Body of pancreas (tissue), 4 donors: Measurements from ENCODE around the gene NOL4L. TPM values are rescaled to one million over a fixed set of nuclear protein-coding genes. Genes with fewer than 3 reads are reported as not detected.

Source experiments
- ATAC-seq: fragments of 150-250 bp; one replicate; pipeline ENCODE4 v1.9.1; 2016
- DNase-seq, 4 donors: peaks; one replicate each; pipeline ENCODE4 v3.0.0-alpha.2; 2019
- H3K27ac ChIP-seq, 4 donors: fragments of 200-600 bp; sonication (generic); 1 replicate in 3 of 4; 2 replicates in 1 of 4; pipeline versions ENCODE4 v1.5.1 to v1.6.1; 2016 to 2019; ENCODE audit warnings: mild to moderate bottlenecking in 1 of 4, mixed read lengths in 1 of 4, moderate library complexity in 1 of 4
- H3K27me3 ChIP-seq, 2 donors: fragments of 200-600 bp; sonication (generic); one replicate each; pipeline ENCODE4 v1.6.0; 2016; ENCODE audit warnings: mild to moderate bottlenecking in 1 of 2
- H3K36me3 ChIP-seq, 2 donors: fragments of 200-600 bp; sonication (generic); replicated peaks in 1 of 2; 2 replicates each; pipeline ENCODE4 v1.5.1; 2016; ENCODE audit warnings: low read depth in 2 of 2; ENCODE audit not compliant: insufficient read depth in 1 of 2
- H3K4me1 ChIP-seq: fragments of 200-600 bp; sonication (generic); one replicate; pipeline ENCODE4 v1.6.0; 2016
- H3K4me3 ChIP-seq, 2 donors: fragments of 200-600 bp; sonication (generic); 1 replicate in 1 of 2; 2 replicates in 1 of 2; pipeline ENCODE4 v1.5.1; 2016 to 2019
- H3K9me3 ChIP-seq, 3 donors: fragments of 200-600 bp; sonication (generic); 1 replicate in 2 of 3; 2 replicates in 1 of 3; pipeline ENCODE4 v1.5.1; 2016
- CTCF ChIP-seq, 7 experiments: fragments of 450-650 bp in 4 of 7; fragments of 200-600 bp in 3 of 7; sonication (generic) in 3 of 7; IDR thresholded peaks; one replicate each; pipeline ENCODE4 v1.5.1; 2016 to 2019; ENCODE audit warnings: antibody characterized with exemption in 7 of 7
- POLR2A ChIP-seq, 3 donors: fragments of 450-650 bp; IDR thresholded peaks; one replicate each; pipeline ENCODE4 v1.6.1; 2016; ENCODE audit warnings: antibody characterized with exemption in 3 of 3, mild to moderate bottlenecking in 2 of 3
- WGBS, 2 donors: methylation state at CpG; one replicate each; pipeline ENCODE4 v1.1.5; 2017; 5-methylcytosine and 5-hydroxymethylcytosine counted together
- intact Hi-C: fragments of 100-400 bp; cut with DNase I; formaldehyde crosslinking; loops from one replicate; pipeline ENCODE4 v1.15.1; 2023
- total RNA-seq, 2 donors: library from RNA; depleted of rRNA; stranded (reverse); fragments of >200 nt; gene quantifications; one replicate each; pipeline ENCODE4 v1.1.0, GENCODE V29; 2016

Gene NOL4L
- total RNA-seq, 2 donors from 2014 or later: 15.0 to 36.9 TPM

DNA sequence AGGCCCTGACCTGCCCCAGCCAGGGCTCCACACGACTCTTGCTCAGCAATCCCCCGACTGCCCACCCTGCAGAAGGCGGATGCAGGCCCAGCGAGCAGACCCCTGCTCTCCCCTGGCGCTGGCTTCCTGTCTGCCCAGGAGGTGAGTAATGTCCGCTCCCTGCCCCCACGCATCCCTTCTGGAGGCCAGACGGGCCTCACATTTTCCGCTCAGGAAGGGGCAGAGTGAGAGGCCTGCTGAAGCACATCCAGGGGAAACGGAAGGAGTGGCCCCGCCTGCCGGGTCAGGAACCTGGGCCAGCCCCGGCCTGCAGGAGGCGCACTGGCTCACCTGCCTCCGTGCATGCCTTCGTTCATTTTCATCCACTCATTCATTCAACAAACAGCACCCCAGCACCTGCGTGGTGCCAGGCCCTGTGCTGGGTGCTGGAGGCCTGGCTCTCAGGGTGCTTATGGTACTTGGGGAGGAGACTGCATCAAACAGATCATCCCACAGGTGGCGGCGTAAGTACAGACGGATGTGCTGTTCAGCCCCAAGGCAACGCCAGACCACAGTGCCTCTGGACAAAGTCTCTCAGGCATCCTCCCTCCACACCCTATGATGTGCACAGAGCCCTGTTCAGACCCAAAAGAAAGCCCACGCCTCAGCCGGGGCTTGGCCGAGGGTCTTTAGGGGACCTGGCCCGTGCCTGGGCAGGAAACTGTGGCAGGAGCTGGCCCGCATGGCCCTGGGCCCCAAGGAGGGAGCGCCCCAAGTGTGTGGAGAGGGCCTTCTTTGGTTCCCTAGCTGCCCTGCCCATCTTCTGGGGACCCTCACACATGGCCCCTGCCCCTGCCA lies 114.9 kb downstream of the NOL4L start:
- intact Hi-C loops: no loop called here
- Histone ChIP-seq H3K27ac (peak overlapping the region in 2 of 4 donors; percentile 29 to 55), H3K4me3 (no peak overlapping the region), H3K27me3 (no peaks in the 10 kb centered on the region), H3K36me3 (no peaks in the 10 kb centered on the region), H3K9me3 (no peaks in the 10 kb centered on the region), H3K4me1 (peaks cover 59% of the 10 kb centered on the region)
- no peak for ATAC-seq
- TF ChIP-seq CTCF (IDR thresholded peaks at IDR 0.05): peak in 5 of 7 experiments; percentile 3 to 21 (median 11)
- TF ChIP-seq POLR2A (IDR thresholded peaks at IDR 0.05): no peak
- DNase-seq: peak; percentile 25 to 43 (median 34)
- 71 to 79% methylated on average over 16 to 27 of the region's 27 CpGs for WGBS, 2 donors

- Histone ChIP-seq H3K27me3 (no peaks in the 10 kb centered on the region), H3K4me1 (peaks cover 59% of the 10 kb centered on the region), H3K4me3 (no peak overlapping the region), H3K27ac (peak overlapping the region in 1 of 4 donors; percentile 11), H3K36me3 (no peaks in the 10 kb centered on the region), H3K9me3 (no peaks in the 10 kb centered on the region)
- no peak for DNase-seq
- 80 to 90% methylated on average over 7 of the region's 7 CpGs for WGBS, 2 donors
- intact Hi-C loops: loop anchor here (10.0 kb wide), 1 partner anchor 104 kb away; no protein-coding TSS in a partner anchor
- TF ChIP-seq POLR2A (IDR thresholded peaks at IDR 0.05) (no peak), CTCF (IDR thresholded peaks at IDR 0.05) (no peak)
- ATAC-seq: no peak
Measured at GRCh38 chr20:32468860-32469259, 116.3 kb downstream of the NOL4L start.

- TF ChIP-seq CTCF (IDR thresholded peaks at IDR 0.05): no peak
- no peak for ATAC-seq
- DNase-seq: no peak
- Histone ChIP-seq H3K36me3 (no peaks in the 10 kb centered on the region), H3K4me1 (peaks cover 59% of the 10 kb centered on the region), H3K27me3 (no peaks in the 10 kb centered on the region), H3K4me3 (no peak overlapping the region), H3K9me3 (no peaks in the 10 kb centered on the region), H3K27ac (peak overlapping the region in 3 of 4 donors; percentile 84 to 91 (median 89))
- intact Hi-C loops: loop anchor here (10.0 kb wide), 1 partner anchor 103 kb away; no protein-coding TSS in a partner anchor
- 86 to 91% methylated on average over 3 to 5 of the region's 6 CpGs for WGBS, 2 donors
Measured at GRCh38 chr20:32468313-32468640, 116.9 kb downstream of the NOL4L start.

GRCh38 chr20:32467506-32468312 lies 117.4 kb downstream of the NOL4L start:
- peak in 2 of 4 donors; percentile 2 to 17 for DNase-seq
- 84 to 95% methylated on average over 4 to 12 of the region's 12 CpGs for WGBS, 2 donors
- no peak for ATAC-seq
- Histone ChIP-seq H3K27ac (peak overlapping the region in 3 of 4 donors; percentile 84 to 91 (median 89)), H3K36me3 (no peaks in the 10 kb centered on the region), H3K4me3 (no peak overlapping the region), H3K27me3 (no peaks in the 10 kb centered on the region), H3K4me1 (peaks cover 59% of the 10 kb centered on the region), H3K9me3 (no peaks in the 10 kb centered on the region)
- intact Hi-C loops: loop anchor here (10.0 kb wide), 1 partner anchor 103 kb away; no protein-coding TSS in a partner anchor
- no peak for TF ChIP-seq CTCF (IDR thresholded peaks at IDR 0.05)
- TF ChIP-seq POLR2A (IDR thresholded peaks at IDR 0.05): no peak
